HepG2 (cell line): ENCODE measurements around the gene TRMT1. TPM values are rescaled to one million over a fixed set of nuclear protein-coding genes. Genes with fewer than 3 reads are reported as not detected.

Source experiments
- ATAC-seq: fragments of 200-7000 bp; cut with Tn5 transposase; 3 replicates; pipeline ENCODE4 v1.9.1; 2020; ENCODE audit warnings: mild to moderate bottlenecking, moderate library complexity
- BruUV-seq: library from RNA; stranded (reverse); fragments of 400-500 nt; replicated peaks from 2 replicates; lab custom pipeline; 2021; lab: Mats Ljungman, UMichigan
- CTCF ChIA-PET: fragments of 300-600 bp; formaldehyde crosslinking; extraction: SDS; loops from one replicate; lab custom pipeline; 2021; ENCODE audit warnings: low total read pairs, inconsistent platforms, low intra/inter-chr PET ratio; lab: Yijun Ruan, JAX
- POLR2A ChIA-PET: fragments of 350-600 bp; sonication (Branson Sonifier 250); formaldehyde crosslinking; loops from one replicate; lab custom pipeline; 2020; ENCODE audit warnings: antibody characterized with exemption, inconsistent platforms; lab: Yijun Ruan, JAX
- DNase-seq: peaks from one replicate; pipeline ENCODE4 v3.0.0-alpha.2; 2015; ENCODE audit warnings: low spot score
- FAIRE-seq: peaks from 3 replicates; lab custom pipeline; 2011; peaks lifted over from hg19 to GRCh38; lab: Jason Lieb, UNC
- H2AFZ ChIP-seq: one replicate; pipeline ENCODE4 v1.6.1; 2011; ENCODE audit warnings: low read length, inconsistent platforms
- H3K27ac ChIP-seq: fragments of 300-600 bp; 3 replicates; pipeline ENCODE4 v1.8.0; 2011; ENCODE audit warnings: mixed run types, mild to moderate bottlenecking, mixed read lengths, low read length, inconsistent platforms; ENCODE audit not compliant: insufficient read depth; ENCODE audit errors: extremely low read length
- H3K27me3 ChIP-seq, 2 experiments: fragments of 200-600 bp in 1 of 2; 2 replicates in 1 of 2; 3 replicates in 1 of 2; pipeline versions ENCODE4 v1.6.0 to v1.8.0; 2011; ENCODE audit warnings: low read length in 2 of 2, mild to moderate bottlenecking in 2 of 2, moderate library complexity in 2 of 2, inconsistent platforms in 1 of 2; ENCODE audit not compliant: insufficient read depth in 2 of 2, control insufficient read depth in 1 of 2
- H3K36me3 ChIP-seq, 2 experiments: fragments of 200-600 bp in 1 of 2; replicated peaks in 1 of 2; 2 replicates in 1 of 2; 3 replicates in 1 of 2; pipeline versions ENCODE4 v1.5.1 to v1.8.0; 2011; ENCODE audit warnings: low read length in 2 of 2, inconsistent platforms in 1 of 2; ENCODE audit not compliant: insufficient read depth in 2 of 2, control insufficient read depth in 1 of 2
- H3K4me1 ChIP-seq: 2 replicates; pipeline ENCODE4 v1.5.1; 2012; ENCODE audit warnings: low read length, inconsistent platforms; ENCODE audit not compliant: insufficient read depth
- H3K4me2 ChIP-seq: 2 replicates; pipeline ENCODE4 v1.6.0; 2011; ENCODE audit warnings: low read depth, low read length, inconsistent platforms
- H3K4me3 ChIP-seq, 3 experiments: fragments of 200-600 bp in 1 of 3; sonication (generic), shearing (Covaris generic) in 1 of 3; replicated peaks in 1 of 3; 2 replicates each; pipeline ENCODE4 v1.5.1; 2011 to 2016; ENCODE audit warnings: low read length in 3 of 3, inconsistent platforms in 2 of 3, low read depth in 2 of 3, mild to moderate bottlenecking in 2 of 3, control low read depth in 1 of 3, mixed read lengths in 1 of 3; ENCODE audit not compliant: insufficient read depth in 1 of 3
- H3K79me2 ChIP-seq: one replicate; pipeline ENCODE4 v1.6.1; 2011; ENCODE audit warnings: low read length, inconsistent platforms; ENCODE audit not compliant: insufficient read depth
- H3K9ac ChIP-seq: 2 replicates; pipeline ENCODE4 v1.6.0; 2011; ENCODE audit warnings: mild to moderate bottlenecking, low read depth, low read length, inconsistent platforms; ENCODE audit not compliant: insufficient read depth
- H3K9me3 ChIP-seq: 2 replicates; pipeline ENCODE4 v1.5.1; 2012; ENCODE audit warnings: mild to moderate bottlenecking, low read length
- H4K20me1 ChIP-seq: 2 replicates; pipeline ENCODE4 v1.6.0; 2011; ENCODE audit warnings: inconsistent platforms, mild to moderate bottlenecking, low read length, moderate library complexity; ENCODE audit not compliant: insufficient read depth
- CCDC6 ChIP-seq: sonication (generic); formaldehyde crosslinking; IDR thresholded peaks from 2 replicates; pipeline ENCODE4 v1.8.1; 2022; ENCODE audit warnings: mild to moderate bottlenecking, missing genetic modification reagents, moderate library complexity
- HNRNPL ChIP-seq: fragments of 200-400 bp; formaldehyde crosslinking; IDR thresholded peaks from 2 replicates; pipeline ENCODE4 v1.6.1; 2017; ENCODE audit warnings: mild to moderate bottlenecking, low read depth, low read length
- IKZF4 ChIP-seq: sonication (generic); formaldehyde crosslinking; IDR thresholded peaks from 2 replicates; pipeline ENCODE4 v1.5.1; 2020; ENCODE audit warnings: borderline replicate concordance, mild to moderate bottlenecking, low read depth, missing genetic modification reagents; ENCODE audit errors: not compliant biosample characterization
- SMARCC2 ChIP-seq: fragments of 450-650 bp; IDR thresholded peaks from 2 replicates; pipeline ENCODE4 v1.6.1; 2017; ENCODE audit warnings: antibody characterized with exemption, mild to moderate bottlenecking
- SRSF4 ChIP-seq: fragments of 200-400 bp; formaldehyde crosslinking; IDR thresholded peaks from one replicate; pipeline ENCODE4 v1.6.1; 2018; ENCODE audit warnings: mild to moderate bottlenecking, low read depth, low read length, moderate library complexity; ENCODE audit not compliant: poor library complexity, severe bottlenecking
- TRIM24 ChIP-seq: sonication (generic); formaldehyde crosslinking; IDR thresholded peaks from 2 replicates; pipeline ENCODE4 v1.8.0; 2022; ENCODE audit warnings: mild to moderate bottlenecking, missing genetic modification reagents
- ZNF496 ChIP-seq: sonication (generic); formaldehyde crosslinking; IDR thresholded peaks from 2 replicates; pipeline ENCODE4 v1.8.1; 2023; ENCODE audit warnings: mild to moderate bottlenecking, moderate library complexity, missing genetic modification reagents; ENCODE audit not compliant: insufficient replicate concordance
- ZNF609 ChIP-seq: sonication (generic); formaldehyde crosslinking; IDR thresholded peaks from 2 replicates; pipeline ENCODE4 v1.4.0; 2020; ENCODE audit warnings: mild to moderate bottlenecking, missing genetic modification reagents, borderline replicate concordance
- WGBS: methylation state at CpG from one replicate; pipeline ENCODE4 v1.1.6; 2017; ENCODE audit warnings: low lambda C conversion rate; 5-methylcytosine and 5-hydroxymethylcytosine counted together
- in situ Hi-C: cut with HindIII; loops from 2 replicates; pipeline ENCODE4 v1.10.0; 2017; ENCODE audit warnings: low pct_unique_long_range_greater_than_20kb; ENCODE audit not compliant: extremely low pct_ligation_motif_present
- intact Hi-C: fragments of 100-400 bp; cut with micrococcal nuclease; formaldehyde crosslinking; loops from one replicate; pipeline ENCODE4 v1.10.0; 2022; ENCODE audit not compliant: unreplicated experiment
- polyA plus RNA-seq, 8 experiments: library from polyadenylated mRNA; depleted of rRNA in 3 of 8; stranded (reverse) in 7 of 8; unstranded in 1 of 8; fragments of >200 nt; fragmentation: Illumina TruSeq in 4 of 8; extraction: Trizol in 4 of 8; gene quantifications; 2 replicates each; pipeline versions ENCODE4 v1.2.1 to v1.2.3, GENCODE V29; 2011 to 2016; ENCODE audit warnings: low read depth in 4 of 8, missing spikeins in 1 of 8, mixed read lengths in 1 of 8; ENCODE audit not compliant: insufficient read depth in 1 of 8
- total RNA-seq, 5 experiments: library from RNA; depleted of rRNA; stranded (reverse); fragments of >200 nt; fragmentation: Illumina TruSeq; extraction: Trizol; gene quantifications; 2 replicates each; pipeline ENCODE4 v1.2.3, GENCODE V29; 2016; ENCODE audit warnings: low read depth in 1 of 5
- TF ChIP-seq, protein P1 (sequence below): sonication (generic); formaldehyde crosslinking; IDR thresholded peaks from 2 replicates; pipeline ENCODE4 v1.4.0; 2020; ENCODE audit warnings: missing genetic modification reagents, low read depth, mild to moderate bottlenecking, borderline replicate concordance

The TRMT1 gene
- total and polyA plus RNA-seq, 2 of the 13 experiments (the other 11 are each of a cell fraction or from before 2014, with no cell fraction given) = 35.5 to 44.1 TPM

GRCh38 chr19:13127051-13127450 is 10.5 kb upstream of the TRMT1 start:
- BruUV-seq = no TSS peak
- Histone ChIP-seq H3K9ac (no peak overlapping the region), H3K4me1 (peaks cover 40% of the 10 kb centered on the region), H3K4me2 (no peak overlapping the region), H3K79me2 (peaks cover 69% of the 10 kb centered on the region), H3K9me3 (no peaks in the 10 kb centered on the region), H4K20me1 (peaks cover 4% of the 10 kb centered on the region), H3K4me3 (no peak overlapping the region), H3K27me3 (no peaks in the 10 kb centered on the region), H3K27ac (peak overlapping the region; percentile 32), H3K36me3 (peaks cover 5 to 26% of the 10 kb centered on the region in 2 experiments; a peak in 4 of 5 replicates), H2AFZ (no peak overlapping the region)
- 94% methylated on average over 9 of the region's 9 CpGs for WGBS
- no peak for TF ChIP-seq ZNF609 (CRISPR knock-in tag)
- TF ChIP-seq HNRNPL = no peak
- TF ChIP-seq, protein P1, sequence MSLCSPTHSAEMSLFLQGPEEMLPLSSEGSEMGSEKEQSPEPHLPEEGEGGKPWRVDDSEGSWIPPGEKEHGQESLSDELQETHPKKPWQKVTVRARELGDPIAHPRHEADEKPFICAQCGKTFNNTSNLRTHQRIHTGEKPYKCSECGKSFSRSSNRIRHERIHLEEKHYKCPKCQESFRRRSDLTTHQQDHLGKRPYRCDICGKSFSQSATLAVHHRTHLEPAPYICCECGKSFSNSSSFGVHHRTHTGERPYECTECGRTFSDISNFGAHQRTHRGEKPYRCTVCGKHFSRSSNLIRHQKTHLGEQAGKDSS (CRISPR knock-in tag) = no peak
- no peak for TF ChIP-seq ZNF496
- no peak for TF ChIP-seq CCDC6 (CRISPR knock-in tag)
- TF ChIP-seq IKZF4 (CRISPR knock-in tag) = no peak
- TF ChIP-seq SMARCC2 = no peak
- no peak for TF ChIP-seq SRSF4
- no peak for TF ChIP-seq TRIM24 (CRISPR knock-in tag)
- FAIRE-seq = no peak
- ChIA-PET CTCF (no interaction called here), POLR2A (interaction anchor here (2.2 to 2.7 kb wide), 2 partner anchors 23 to 25 kb away, joined by 10 to 13 read pairs; partner anchors contain the start of genes IER2 and STX10)
- no peak for DNase-seq
- no peak for ATAC-seq
- intact Hi-C loops (no loop called here), in situ Hi-C loops (no loop called here)
